Stimulated activated memory B cell treated with anti-CD40 and anti-IgM and Interleukin-4, amounts not matched to agents 10 μg/mL and 1 μg/mL and 100 μg/mL, for 72 hours (primary cell): ENCODE measurements around the gene SLC16A3.
A peak's percentile ranks its signal among the peaks of the same experiment; 100 is the strongest.

Experiments used
- ATAC-seq: fragments of 150-1000 bp; cut with Tn5 transposase; 2 replicates; pipeline ENCODE4 v1.10.0; 2021
- H3K27ac Mint-ChIP-seq: one replicate; pipeline ENCODE4 v1.8.0; 2022; ENCODE audit warnings: mild to moderate bottlenecking, mixed read lengths
- H3K27me3 Mint-ChIP-seq: one replicate; pipeline ENCODE4 v1.8.0; 2022; ENCODE audit warnings: mixed read lengths
- H3K36me3 Mint-ChIP-seq: one replicate; pipeline ENCODE4 v1.8.0; 2022; ENCODE audit warnings: mixed read lengths
- H3K4me1 Mint-ChIP-seq: one replicate; pipeline ENCODE4 v1.8.0; 2022; ENCODE audit warnings: mixed read lengths
- H3K4me3 Mint-ChIP-seq: one replicate; pipeline ENCODE4 v1.8.0; 2022; ENCODE audit warnings: mild to moderate bottlenecking, moderate library complexity, mixed read lengths
- H3K9me3 Mint-ChIP-seq: one replicate; pipeline ENCODE4 v1.8.0; 2022; ENCODE audit warnings: mixed read lengths

Gene SLC16A3

GRCh38 chr17:82215095-82215971, 13.5 kb upstream of the SLC16A3 start:
- peak overlapping the region; percentile 99 for H3K27ac Mint-ChIP-seq
- H3K27me3 Mint-ChIP-seq: no peaks in the 10 kb centered on the region
- H3K4me1 Mint-ChIP-seq: peaks cover 39% of the 10 kb centered on the region
- H3K36me3 Mint-ChIP-seq: no peaks in the 10 kb centered on the region
- ATAC-seq: no peak
- peak overlapping the region; percentile 14 for H3K4me3 Mint-ChIP-seq
- no peaks in the 10 kb centered on the region for H3K9me3 Mint-ChIP-seq

GRCh38 chr17:82215972-82216300, 12.9 kb upstream of the SLC16A3 start:
- H3K27ac Mint-ChIP-seq: peak overlapping the region; percentile 99
- peak overlapping the region; percentile 55 for H3K4me3 Mint-ChIP-seq
- H3K27me3 Mint-ChIP-seq: no peaks in the 10 kb centered on the region
- ATAC-seq: no peak
- H3K36me3 Mint-ChIP-seq: no peaks in the 10 kb centered on the region
- H3K4me1 Mint-ChIP-seq: peaks cover 39% of the 10 kb centered on the region
- no peaks in the 10 kb centered on the region for H3K9me3 Mint-ChIP-seq

GRCh38 chr17:82216301-82217119, 12.3 kb upstream of the SLC16A3 start:
- peak; percentile 87 for ATAC-seq
- Mint-ChIP-seq H3K4me1 (peaks cover 39% of the 10 kb centered on the region), H3K27ac (peak overlapping the region; percentile 99), H3K4me3 (peak overlapping the region; percentile 55), H3K36me3 (no peaks in the 10 kb centered on the region), H3K27me3 (no peaks in the 10 kb centered on the region), H3K9me3 (no peaks in the 10 kb centered on the region)

GRCh38 chr17:82217120-82217529, 11.7 kb upstream of the SLC16A3 start:
- Mint-ChIP-seq H3K4me1 (peaks cover 39% of the 10 kb centered on the region), H3K27me3 (no peaks in the 10 kb centered on the region), H3K27ac (peak overlapping the region; percentile 99), H3K36me3 (no peaks in the 10 kb centered on the region), H3K4me3 (no peak overlapping the region), H3K9me3 (no peaks in the 10 kb centered on the region)
- no peak for ATAC-seq

- Mint-ChIP-seq H3K4me3 (no peak overlapping the region), H3K27ac (peak overlapping the region; percentile 99), H3K9me3 (no peaks in the 10 kb centered on the region), H3K36me3 (no peaks in the 10 kb centered on the region), H3K27me3 (no peaks in the 10 kb centered on the region), H3K4me1 (peaks cover 39% of the 10 kb centered on the region)
- no peak for ATAC-seq
Observed at GRCh38 chr17:82217530-82218204, 11.2 kb upstream of the SLC16A3 start.

GRCh38 chr17:82218349-82219075, 10.3 kb upstream of the SLC16A3 start:
- no peak for ATAC-seq
- Mint-ChIP-seq H3K27ac (peak overlapping the region; percentile 99), H3K4me1 (peaks cover 36% of the 10 kb centered on the region), H3K9me3 (no peaks in the 10 kb centered on the region), H3K4me3 (no peak overlapping the region), H3K27me3 (no peaks in the 10 kb centered on the region), H3K36me3 (no peaks in the 10 kb centered on the region)

- H3K27ac Mint-ChIP-seq: peak overlapping the region; percentile 38
- peaks cover 30% of the 10 kb centered on the region for H3K4me1 Mint-ChIP-seq
- H3K9me3 Mint-ChIP-seq: no peaks in the 10 kb centered on the region
- H3K4me3 Mint-ChIP-seq: no peak overlapping the region
- ATAC-seq: no peak
- H3K27me3 Mint-ChIP-seq: no peaks in the 10 kb centered on the region
- no peaks in the 10 kb centered on the region for H3K36me3 Mint-ChIP-seq
Observed at GRCh38 chr17:82219083-82219482, 9.8 kb upstream of the SLC16A3 start.

GRCh38 chr17:82219753-82220709, 8.8 kb upstream of the SLC16A3 start:
- Mint-ChIP-seq H3K4me3 (no peak overlapping the region), H3K9me3 (no peaks in the 10 kb centered on the region), H3K36me3 (no peaks in the 10 kb centered on the region), H3K4me1 (peaks cover 28% of the 10 kb centered on the region), H3K27ac (no peak overlapping the region), H3K27me3 (no peaks in the 10 kb centered on the region)
- no peak for ATAC-seq

GRCh38 chr17:82221341-82221902, 7.4 kb upstream of the SLC16A3 start:
- Mint-ChIP-seq H3K27me3 (no peaks in the 10 kb centered on the region), H3K4me3 (no peak overlapping the region), H3K36me3 (no peaks in the 10 kb centered on the region), H3K27ac (no peak overlapping the region), H3K4me1 (peaks cover 16% of the 10 kb centered on the region), H3K9me3 (no peaks in the 10 kb centered on the region)
- no peak for ATAC-seq

GRCh38 chr17:82222816-82223215, 6.0 kb upstream of the SLC16A3 start:
- Mint-ChIP-seq H3K27ac (no peak overlapping the region), H3K4me3 (no peak overlapping the region), H3K9me3 (no peaks in the 10 kb centered on the region), H3K27me3 (no peaks in the 10 kb centered on the region), H3K36me3 (no peaks in the 10 kb centered on the region), H3K4me1 (peaks cover 6% of the 10 kb centered on the region)
- ATAC-seq: no peak

GRCh38 chr17:82223517-82223916, 5.3 kb upstream of the SLC16A3 start:
- no peaks in the 10 kb centered on the region for H3K9me3 Mint-ChIP-seq
- H3K36me3 Mint-ChIP-seq: no peaks in the 10 kb centered on the region
- no peaks in the 10 kb centered on the region for H3K27me3 Mint-ChIP-seq
- H3K4me1 Mint-ChIP-seq: peaks cover 6% of the 10 kb centered on the region
- ATAC-seq: no peak
- H3K4me3 Mint-ChIP-seq: no peak overlapping the region
- no peak overlapping the region for H3K27ac Mint-ChIP-seq

- H3K9me3 Mint-ChIP-seq: no peaks in the 10 kb centered on the region
Observed at GRCh38 chr17:82224666-82225065, 4.2 kb upstream of the SLC16A3 start.

GRCh38 chr17:82225368-82226029, 3.3 kb upstream of the SLC16A3 start:
- Mint-ChIP-seq H3K4me1 (peaks cover 15% of the 10 kb centered on the region), H3K27ac (no peak overlapping the region), H3K27me3 (no peaks in the 10 kb centered on the region), H3K36me3 (no peaks in the 10 kb centered on the region), H3K9me3 (no peaks in the 10 kb centered on the region), H3K4me3 (no peak overlapping the region)
- no peak for ATAC-seq

More at GRCh38 chr17:82224666-82225065, 4.2 kb upstream of the SLC16A3 start:
- ATAC-seq: no peak
- H3K27ac Mint-ChIP-seq: no peak overlapping the region
- peaks cover 8% of the 10 kb centered on the region for H3K4me1 Mint-ChIP-seq
- no peaks in the 10 kb centered on the region for H3K36me3 Mint-ChIP-seq
- H3K4me3 Mint-ChIP-seq: no peak overlapping the region
- no peaks in the 10 kb centered on the region for H3K27me3 Mint-ChIP-seq
